Activated naive CD8-positive, alpha-beta T cell treated with anti-CD3 and anti-CD28 coated beads, Interleukin-2, amount 50 U/mL, for 24 hours (primary cell): ENCODE results near the gene HOXA1.

ENCODE experiments used
- ATAC-seq: fragments of 150-1000 bp; cut with Tn5 transposase; one replicate; pipeline ENCODE4 v1.10.0; 2021
- DNase-seq: peaks from one replicate; pipeline ENCODE4 v3.0.0; 2021
- H3K27ac Mint-ChIP-seq: one replicate; pipeline ENCODE4 v1.8.0; 2021; ENCODE audit warnings: mild to moderate bottlenecking, mixed read lengths
- H3K27me3 Mint-ChIP-seq: one replicate; pipeline ENCODE4 v1.8.0; 2021; ENCODE audit warnings: mixed read lengths
- H3K36me3 Mint-ChIP-seq: one replicate; pipeline ENCODE4 v1.8.0; 2021; ENCODE audit warnings: low read depth, mixed read lengths
- H3K4me1 Mint-ChIP-seq: one replicate; pipeline ENCODE4 v1.8.0; 2021; ENCODE audit warnings: mixed read lengths
- H3K4me3 Mint-ChIP-seq: one replicate; pipeline ENCODE4 v1.8.0; 2021; ENCODE audit warnings: mild to moderate bottlenecking, moderate library complexity, mixed read lengths
- H3K9me3 Mint-ChIP-seq: one replicate; pipeline ENCODE4 v1.8.0; 2021; ENCODE audit warnings: mixed read lengths

HOXA1 gene

GRCh38 chr7:27124902-27125689 is 29.3 kb upstream of the HOXA1 start:
- H3K4me1 Mint-ChIP-seq, result no peaks in the 10 kb centered on the region
- no peak for DNase-seq
- H3K27me3 Mint-ChIP-seq, result peaks cover 26% of the 10 kb centered on the region
- H3K27ac Mint-ChIP-seq, result no peak overlapping the region
- ATAC-seq, result no peak
- H3K36me3 Mint-ChIP-seq, result no peaks in the 10 kb centered on the region
- H3K9me3 Mint-ChIP-seq, result no peaks in the 10 kb centered on the region
- no peak overlapping the region for H3K4me3 Mint-ChIP-seq

- Mint-ChIP-seq H3K27me3 (peaks cover 22% of the 10 kb centered on the region), H3K9me3 (no peaks in the 10 kb centered on the region), H3K36me3 (no peaks in the 10 kb centered on the region), H3K27ac (no peak overlapping the region), H3K4me1 (no peaks in the 10 kb centered on the region), H3K4me3 (no peak overlapping the region)
- no peak for DNase-seq
- no peak for ATAC-seq
Observed at GRCh38 chr7:27124096-27124901, 28.5 kb upstream of the HOXA1 start.

GRCh38 chr7:27123477-27124053 is 27.8 kb upstream of the HOXA1 start:
- no peak overlapping the region for H3K4me3 Mint-ChIP-seq
- no peaks in the 10 kb centered on the region for H3K36me3 Mint-ChIP-seq
- H3K27me3 Mint-ChIP-seq, result peaks cover 18% of the 10 kb centered on the region
- H3K27ac Mint-ChIP-seq, result no peak overlapping the region
- DNase-seq (no peak), ATAC-seq (no peak)
- no peaks in the 10 kb centered on the region for H3K4me1 Mint-ChIP-seq
- H3K9me3 Mint-ChIP-seq, result no peaks in the 10 kb centered on the region

GRCh38 chr7:27123007-27123476 is 27.2 kb upstream of the HOXA1 start:
- no peaks in the 10 kb centered on the region for H3K4me1 Mint-ChIP-seq
- no peak overlapping the region for H3K27ac Mint-ChIP-seq
- ATAC-seq, result no peak

GRCh38 chr7:27122077-27122910 is 26.5 kb upstream of the HOXA1 start:
- Mint-ChIP-seq H3K4me1 (no peaks in the 10 kb centered on the region), H3K9me3 (no peaks in the 10 kb centered on the region), H3K4me3 (no peak overlapping the region), H3K27me3 (peaks cover 16% of the 10 kb centered on the region), H3K27ac (no peak overlapping the region), H3K36me3 (no peaks in the 10 kb centered on the region)
- ATAC-seq, result no peak
- no peak for DNase-seq

More at GRCh38 chr7:27123007-27123476, 27.2 kb upstream of the HOXA1 start:
- H3K36me3 Mint-ChIP-seq, result no peaks in the 10 kb centered on the region
- no peak for DNase-seq
- H3K9me3 Mint-ChIP-seq, result no peaks in the 10 kb centered on the region
- H3K4me3 Mint-ChIP-seq, result no peak overlapping the region
- H3K27me3 Mint-ChIP-seq, result peaks cover 18% of the 10 kb centered on the region

- Mint-ChIP-seq H3K27ac (no peak overlapping the region), H3K36me3 (no peaks in the 10 kb centered on the region), H3K27me3 (peaks cover 10% of the 10 kb centered on the region), H3K4me3 (no peak overlapping the region), H3K9me3 (no peaks in the 10 kb centered on the region), H3K4me1 (no peaks in the 10 kb centered on the region)
- ATAC-seq (no peak), DNase-seq (no peak)
Observed at GRCh38 chr7:27121684-27122076, 25.9 kb upstream of the HOXA1 start.

GRCh38 chr7:27119412-27119911 is 23.7 kb upstream of the HOXA1 start:
- H3K4me3 Mint-ChIP-seq, result no peak overlapping the region
- H3K36me3 Mint-ChIP-seq, result no peaks in the 10 kb centered on the region
- peaks cover 1% of the 10 kb centered on the region for H3K27me3 Mint-ChIP-seq
- H3K9me3 Mint-ChIP-seq, result no peaks in the 10 kb centered on the region
- no peak for DNase-seq
- H3K4me1 Mint-ChIP-seq, result no peaks in the 10 kb centered on the region
- no peak overlapping the region for H3K27ac Mint-ChIP-seq
- no peak for ATAC-seq

GRCh38 chr7:27118580-27118979 is 22.8 kb upstream of the HOXA1 start:
- DNase-seq, result no peak

GRCh38 chr7:27117887-27118491 is 22.2 kb upstream of the HOXA1 start:
- H3K4me1 Mint-ChIP-seq, result no peaks in the 10 kb centered on the region
- no peak overlapping the region for H3K27ac Mint-ChIP-seq
- DNase-seq, result no peak

More at GRCh38 chr7:27118580-27118979, 22.8 kb upstream of the HOXA1 start:
- Mint-ChIP-seq H3K4me3 (no peak overlapping the region), H3K27me3 (no peaks in the 10 kb centered on the region), H3K36me3 (no peaks in the 10 kb centered on the region), H3K9me3 (no peaks in the 10 kb centered on the region), H3K4me1 (no peaks in the 10 kb centered on the region), H3K27ac (no peak overlapping the region)
- ATAC-seq, result no peak

GRCh38 chr7:27116962-27117886 is 21.4 kb upstream of the HOXA1 start:
- H3K4me3 Mint-ChIP-seq, result no peak overlapping the region
- H3K36me3 Mint-ChIP-seq, result no peaks in the 10 kb centered on the region
- ATAC-seq, result no peak
- no peaks in the 10 kb centered on the region for H3K27me3 Mint-ChIP-seq
- H3K27ac Mint-ChIP-seq, result no peak overlapping the region
- no peaks in the 10 kb centered on the region for H3K9me3 Mint-ChIP-seq
- H3K4me1 Mint-ChIP-seq, result no peaks in the 10 kb centered on the region
- no peak for DNase-seq

More at GRCh38 chr7:27117887-27118491, 22.2 kb upstream of the HOXA1 start:
- no peak overlapping the region for H3K4me3 Mint-ChIP-seq
- H3K27me3 Mint-ChIP-seq, result no peaks in the 10 kb centered on the region
- ATAC-seq, result no peak
- no peaks in the 10 kb centered on the region for H3K36me3 Mint-ChIP-seq
- H3K9me3 Mint-ChIP-seq, result no peaks in the 10 kb centered on the region

- Mint-ChIP-seq H3K27me3 (peaks cover 4% of the 10 kb centered on the region), H3K9me3 (no peaks in the 10 kb centered on the region)
Observed at GRCh38 chr7:27116031-27116961, 20.5 kb upstream of the HOXA1 start.

More at GRCh38 chr7:27116031-27116961, 20.5 kb upstream of the HOXA1 start:
- no peaks in the 10 kb centered on the region for H3K4me1 Mint-ChIP-seq
- H3K27ac Mint-ChIP-seq, result no peak overlapping the region
- H3K4me3 Mint-ChIP-seq, result no peak overlapping the region
- no peak for ATAC-seq
- no peak for DNase-seq
- no peaks in the 10 kb centered on the region for H3K36me3 Mint-ChIP-seq
